GM19023 (cell line): ENCODE measurements around the gene ZNF507.
A peak's percentile ranks its signal among the peaks of the same experiment; 100 is the strongest.
"Not testable (repeated sequence)": the region's sequence is repeated elsewhere in the genome, so short reads cannot be mapped to it uniquely, and the experiment has no call there.

ENCODE experiments used
- ATAC-seq: cut with Tn5 transposase; IDR thresholded peaks from one replicate; pipeline ENCODE4 v1.9.1; 2021; ENCODE audit warnings: mild to moderate bottlenecking, moderate library complexity; ENCODE audit not compliant: unreplicated experiment

Gene ZNF507

GRCh38 chr19:32367063-32367462, 21.7 kb downstream of the ZNF507 start:
- ATAC-seq = no peak

GRCh38 chr19:32367948-32368536, 22.6 kb downstream of the ZNF507 start:
- no peak for ATAC-seq

GRCh38 chr19:32368787-32369186, 23.4 kb downstream of the ZNF507 start:
- no peak for ATAC-seq

GRCh38 chr19:32372726-32373517, 27.5 kb downstream of the ZNF507 start:
- ATAC-seq = no peak

GRCh38 chr19:32373585-32374295, 28.3 kb downstream of the ZNF507 start:
- no peak for ATAC-seq

GRCh38 chr19:32374362-32374761, 29.0 kb downstream of the ZNF507 start:
- ATAC-seq = not testable (repeated sequence)

- ATAC-seq = not testable (repeated sequence)
Measured at GRCh38 chr19:32377088-32377487, 31.7 kb downstream of the ZNF507 start.

- ATAC-seq = no peak
Measured at GRCh38 chr19:32380269-32380668, 34.9 kb downstream of the ZNF507 start.

- ATAC-seq = no peak
Measured at GRCh38 chr19:32387701-32388392, 42.4 kb downstream of the ZNF507 start.

GRCh38 chr19:32388393-32388855, 43.0 kb downstream of the ZNF507 start:
- ATAC-seq = no peak

GRCh38 chr19:32392901-32393300, 47.5 kb downstream of the ZNF507 start:
- ATAC-seq = no peak

GRCh38 chr19:32396046-32396652, 50.7 kb downstream of the ZNF507 start:
- ATAC-seq = no peak

- no peak for ATAC-seq
Measured at GRCh38 chr19:32397671-32398101, 52.3 kb downstream of the ZNF507 start.

GRCh38 chr19:32401992-32402391, 56.6 kb downstream of the ZNF507 start:
- ATAC-seq = no peak

- ATAC-seq = no peak
Measured at GRCh38 chr19:32403291-32403995, 58.0 kb downstream of the ZNF507 start.

- ATAC-seq = no peak
Measured at GRCh38 chr19:32404213-32404932, 59.0 kb downstream of the ZNF507 start.

GRCh38 chr19:32404933-32405430, 59.6 kb downstream of the ZNF507 start:
- ATAC-seq = peak; percentile 11

GRCh38 chr19:32405431-32406160, 60.2 kb downstream of the ZNF507 start, which contains the start of gene DPY19L3:
TSS of gene DPY19L3 (plus strand) at chr19:32405770. CDS start at chr19:32408254, 2,484 bp downstream.
- ATAC-seq = peak; percentile 96
